Tibial nerve (tissue), 4 donors: ENCODE measurements around the gene TMEM181.
"Not testable (repeated sequence)": the region's sequence is repeated elsewhere in the genome, so short reads cannot be mapped to it uniquely, and the experiment has no call there.

Experiments
- EP300 ChIP-seq, 2 donors: sonication (generic); formaldehyde crosslinking; IDR thresholded peaks; one replicate each; pipeline ENCODE4 v1.6.1; 2017; ENCODE audit warnings: antibody characterized with exemption in 2 of 2, mild to moderate bottlenecking in 1 of 2
- POLR2A ChIP-seq, 2 donors: fragments of 450-650 bp; IDR thresholded peaks; one replicate each; pipeline ENCODE4 v1.6.1; 2017; ENCODE audit warnings: antibody characterized with exemption in 2 of 2, mild to moderate bottlenecking in 2 of 2, moderate library complexity in 2 of 2
- TF ChIP-seq, protein P1 (sequence below), 5 experiments: fragments of 200-600 bp in 3 of 5; fragments of 450-650 bp in 2 of 5; sonication (generic) in 3 of 5; IDR thresholded peaks; one replicate each; pipeline ENCODE4 v1.5.1; 2016 to 2019; ENCODE audit warnings: antibody characterized with exemption in 5 of 5, mild to moderate bottlenecking in 3 of 5, moderate library complexity in 2 of 5

DNA sequence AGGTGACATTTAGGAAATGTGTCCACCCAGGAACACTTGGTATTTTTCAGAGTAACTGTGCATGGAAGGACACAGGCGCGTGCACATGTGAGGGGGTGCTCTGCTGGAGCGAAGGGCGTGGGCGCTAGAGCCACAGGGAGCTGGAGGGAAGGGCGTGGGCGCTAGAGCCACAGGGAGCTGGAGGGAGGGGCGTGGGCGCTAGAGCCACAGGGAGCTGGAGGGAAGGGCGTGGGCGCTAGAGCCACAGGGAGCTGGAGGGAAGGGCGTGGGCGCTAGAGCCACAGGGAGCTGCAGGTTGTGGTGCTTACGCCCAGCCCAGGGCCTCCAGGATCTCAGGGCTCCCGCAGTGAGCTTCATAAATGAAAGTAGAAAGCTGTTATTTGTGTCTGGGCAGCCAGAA, 46.1 kb downstream of the TMEM181 start:
- TF ChIP-seq POLR2A, EP300 (IDR thresholded peaks at IDR 0.05): not testable (repeated sequence)
- TF ChIP-seq, protein P1, sequence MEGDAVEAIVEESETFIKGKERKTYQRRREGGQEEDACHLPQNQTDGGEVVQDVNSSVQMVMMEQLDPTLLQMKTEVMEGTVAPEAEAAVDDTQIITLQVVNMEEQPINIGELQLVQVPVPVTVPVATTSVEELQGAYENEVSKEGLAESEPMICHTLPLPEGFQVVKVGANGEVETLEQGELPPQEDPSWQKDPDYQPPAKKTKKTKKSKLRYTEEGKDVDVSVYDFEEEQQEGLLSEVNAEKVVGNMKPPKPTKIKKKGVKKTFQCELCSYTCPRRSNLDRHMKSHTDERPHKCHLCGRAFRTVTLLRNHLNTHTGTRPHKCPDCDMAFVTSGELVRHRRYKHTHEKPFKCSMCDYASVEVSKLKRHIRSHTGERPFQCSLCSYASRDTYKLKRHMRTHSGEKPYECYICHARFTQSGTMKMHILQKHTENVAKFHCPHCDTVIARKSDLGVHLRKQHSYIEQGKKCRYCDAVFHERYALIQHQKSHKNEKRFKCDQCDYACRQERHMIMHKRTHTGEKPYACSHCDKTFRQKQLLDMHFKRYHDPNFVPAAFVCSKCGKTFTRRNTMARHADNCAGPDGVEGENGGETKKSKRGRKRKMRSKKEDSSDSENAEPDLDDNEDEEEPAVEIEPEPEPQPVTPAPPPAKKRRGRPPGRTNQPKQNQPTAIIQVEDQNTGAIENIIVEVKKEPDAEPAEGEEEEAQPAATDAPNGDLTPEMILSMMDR (IDR thresholded peaks at IDR 0.05): not testable (repeated sequence)
